Measurements from ENCODE around the gene ZWILCH.
A peak's percentile ranks its signal among the peaks of the same experiment; 100 is the strongest.

Gene ZWILCH

GRCh38 chr15:66558271-66558670, 53.1 kb downstream of the ZWILCH start:
- no peak for DNase-seq

- no peak for DNase-seq
Measured at GRCh38 chr15:66560856-66561525, 55.9 kb downstream of the ZWILCH start.

- DNase-seq: no peak
Measured at GRCh38 chr15:66563126-66563525, 58.0 kb downstream of the ZWILCH start.

GRCh38 chr15:66563566-66564110, 58.5 kb downstream of the ZWILCH start:
- no peak for DNase-seq

GRCh38 chr15:66564136-66565041, 59.3 kb downstream of the ZWILCH start:
- DNase-seq: no peak

- no peak for DNase-seq
Measured at GRCh38 chr15:66565141-66565641, 60.1 kb downstream of the ZWILCH start.

- DNase-seq: no peak
Measured at GRCh38 chr15:66565741-66566144, 60.6 kb downstream of the ZWILCH start, which contains the start of gene LCTL. Gene LCTL (minus strand): TSS chr15:66565998. CDS start chr15:66565365, 633 bp downstream.

- DNase-seq: peak; percentile 71
Measured at GRCh38 chr15:66566963-66567531, 61.9 kb downstream of the ZWILCH start.

- DNase-seq: no peak
Measured at GRCh38 chr15:66567897-66568296, 62.8 kb downstream of the ZWILCH start.

GRCh38 chr15:66569461-66570137, 64.5 kb downstream of the ZWILCH start:
- no peak for DNase-seq

- no peak for DNase-seq
Measured at GRCh38 chr15:66570327-66570726, 65.2 kb downstream of the ZWILCH start.

- DNase-seq: no peak
Measured at GRCh38 chr15:66570842-66571478, 65.8 kb downstream of the ZWILCH start.

- DNase-seq: no peak
Measured at GRCh38 chr15:66572146-66572545, 67.0 kb downstream of the ZWILCH start.

- DNase-seq: no peak
Measured at GRCh38 chr15:66573348-66573718, 68.2 kb downstream of the ZWILCH start.

GRCh38 chr15:66573719-66574595, 68.8 kb downstream of the ZWILCH start:
- DNase-seq: no peak

GRCh38 chr15:66574596-66574950, 69.4 kb downstream of the ZWILCH start:
- DNase-seq: no peak

- DNase-seq: no peak
Measured at GRCh38 chr15:66578286-66578875, 73.3 kb downstream of the ZWILCH start.

GRCh38 chr15:66580643-66581042, 75.5 kb downstream of the ZWILCH start:
- DNase-seq: no peak

GRCh38 chr15:66581972-66582537, 76.9 kb downstream of the ZWILCH start:
- DNase-seq: no peak
